GM12864 (cell line): ENCODE measurements around the gene LTO1.

Experiments
- DNase-seq: peaks from one replicate; pipeline ENCODE4 v3.0.0-alpha.2; 2011; ENCODE audit warnings: low read depth
- H3K4me3 ChIP-seq: 2 replicates; pipeline ENCODE4 v1.5.1; 2011; ENCODE audit warnings: mild to moderate bottlenecking, low read depth, low read length, control low read depth
- TF ChIP-seq, protein P1 (sequence below): IDR thresholded peaks from 2 replicates; pipeline ENCODE4 v1.5.1; 2011; ENCODE audit warnings: low read depth, mild to moderate bottlenecking, moderate library complexity, low read length, control low read depth, inconsistent platforms; ENCODE audit errors: missing control alignments

Gene LTO1

DNA sequence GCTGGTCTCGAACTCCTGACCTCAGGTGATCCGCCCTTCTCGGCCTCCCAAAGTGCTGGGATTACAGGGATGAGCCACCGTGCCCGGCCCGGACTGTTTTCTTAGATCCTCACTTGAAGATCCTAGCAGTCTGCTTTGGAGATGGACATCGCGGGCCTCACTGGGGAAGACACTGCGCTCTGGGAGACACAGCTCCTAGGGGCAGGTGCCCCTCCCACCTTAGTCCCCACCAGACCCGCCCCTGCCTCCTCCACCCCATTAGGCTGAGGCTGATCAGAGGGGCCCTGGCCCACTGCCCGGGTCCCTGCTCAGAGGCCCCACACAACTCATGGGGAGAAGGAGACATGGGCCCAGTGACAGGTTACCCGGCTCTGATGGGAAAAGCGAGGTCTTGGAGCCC is 11.3 kb upstream of the LTO1 start:
- TF ChIP-seq, protein P1, sequence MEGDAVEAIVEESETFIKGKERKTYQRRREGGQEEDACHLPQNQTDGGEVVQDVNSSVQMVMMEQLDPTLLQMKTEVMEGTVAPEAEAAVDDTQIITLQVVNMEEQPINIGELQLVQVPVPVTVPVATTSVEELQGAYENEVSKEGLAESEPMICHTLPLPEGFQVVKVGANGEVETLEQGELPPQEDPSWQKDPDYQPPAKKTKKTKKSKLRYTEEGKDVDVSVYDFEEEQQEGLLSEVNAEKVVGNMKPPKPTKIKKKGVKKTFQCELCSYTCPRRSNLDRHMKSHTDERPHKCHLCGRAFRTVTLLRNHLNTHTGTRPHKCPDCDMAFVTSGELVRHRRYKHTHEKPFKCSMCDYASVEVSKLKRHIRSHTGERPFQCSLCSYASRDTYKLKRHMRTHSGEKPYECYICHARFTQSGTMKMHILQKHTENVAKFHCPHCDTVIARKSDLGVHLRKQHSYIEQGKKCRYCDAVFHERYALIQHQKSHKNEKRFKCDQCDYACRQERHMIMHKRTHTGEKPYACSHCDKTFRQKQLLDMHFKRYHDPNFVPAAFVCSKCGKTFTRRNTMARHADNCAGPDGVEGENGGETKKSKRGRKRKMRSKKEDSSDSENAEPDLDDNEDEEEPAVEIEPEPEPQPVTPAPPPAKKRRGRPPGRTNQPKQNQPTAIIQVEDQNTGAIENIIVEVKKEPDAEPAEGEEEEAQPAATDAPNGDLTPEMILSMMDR: no peak
- no peak for DNase-seq
- H3K4me3 ChIP-seq: no peak overlapping the region

DNA sequence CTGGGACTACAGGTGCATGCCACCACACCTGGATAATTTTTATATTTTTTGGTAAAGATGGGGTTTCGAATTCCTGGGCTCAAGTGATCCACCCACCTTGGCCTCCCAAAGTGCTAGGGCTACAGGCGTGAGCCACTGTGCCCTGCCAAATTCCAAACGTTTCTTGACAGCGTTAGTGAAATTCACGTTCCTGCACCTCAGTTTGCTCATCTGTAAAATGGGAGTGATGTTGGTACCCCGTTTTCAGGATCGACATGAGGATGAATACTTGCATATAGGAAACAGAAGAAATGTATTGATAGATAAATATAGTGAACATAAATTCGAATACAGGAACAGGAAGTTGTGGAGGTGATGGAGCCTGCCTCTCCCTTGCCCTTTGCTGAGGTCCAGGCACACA is 10.2 kb upstream of the LTO1 start:
- TF ChIP-seq, protein P1: no peak
- H3K4me3 ChIP-seq: no peak overlapping the region
- no peak for DNase-seq

DNA sequence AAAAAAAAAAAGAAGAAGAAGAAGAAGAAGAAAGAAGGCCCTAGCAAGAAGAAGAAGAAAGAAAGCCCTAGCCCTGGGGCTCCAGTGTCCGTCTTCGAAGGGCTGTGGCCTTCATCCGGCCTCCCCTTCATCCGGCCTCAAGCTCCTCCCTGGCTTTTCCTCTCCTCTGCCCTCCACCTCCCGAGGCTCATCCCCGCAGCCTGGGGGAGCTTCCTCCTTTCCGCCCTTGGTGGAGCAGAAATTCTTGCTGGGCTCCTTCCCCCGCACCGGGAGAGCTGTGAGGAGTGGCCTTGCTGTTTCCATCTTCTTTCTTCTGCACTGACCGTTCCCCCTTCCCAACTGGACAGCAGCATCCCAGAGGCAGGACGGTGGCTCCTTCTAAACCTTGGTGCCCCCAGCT is 9.5 kb upstream of the LTO1 start:
- no peak for DNase-seq
- TF ChIP-seq, protein P1: no peak
- H3K4me3 ChIP-seq: no peak overlapping the region

DNA sequence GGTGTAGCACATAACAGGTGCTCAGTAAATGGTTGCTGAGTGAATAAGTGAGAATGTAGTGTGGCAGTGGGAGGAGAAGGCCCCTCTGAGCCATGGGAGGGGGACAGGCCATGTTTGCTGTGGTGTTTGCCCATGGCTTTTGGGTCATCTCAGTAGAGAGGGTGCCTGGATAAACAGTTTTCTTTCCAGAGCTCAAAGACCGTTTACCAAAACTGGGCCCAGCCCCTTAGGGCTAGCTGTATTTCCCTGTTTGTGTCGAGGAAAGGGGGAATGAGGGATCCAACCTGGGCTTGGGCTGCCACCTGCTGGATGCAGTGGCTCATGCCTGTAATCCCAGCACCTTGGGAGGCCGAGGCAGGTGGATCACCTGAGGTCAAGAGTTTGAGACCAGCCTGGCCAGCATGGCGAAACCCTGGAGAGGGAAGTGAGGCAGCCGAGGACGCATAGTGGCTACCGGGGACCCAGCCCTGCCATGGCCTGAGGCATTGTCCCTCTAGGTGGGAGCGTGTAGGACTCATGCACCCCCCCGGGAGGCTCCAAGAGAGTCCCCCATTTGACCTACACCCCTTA is 8.7 kb upstream of the LTO1 start:
- DNase-seq: no peak
- no peak overlapping the region for H3K4me3 ChIP-seq
- TF ChIP-seq, protein P1: peak; percentile 42

DNA sequence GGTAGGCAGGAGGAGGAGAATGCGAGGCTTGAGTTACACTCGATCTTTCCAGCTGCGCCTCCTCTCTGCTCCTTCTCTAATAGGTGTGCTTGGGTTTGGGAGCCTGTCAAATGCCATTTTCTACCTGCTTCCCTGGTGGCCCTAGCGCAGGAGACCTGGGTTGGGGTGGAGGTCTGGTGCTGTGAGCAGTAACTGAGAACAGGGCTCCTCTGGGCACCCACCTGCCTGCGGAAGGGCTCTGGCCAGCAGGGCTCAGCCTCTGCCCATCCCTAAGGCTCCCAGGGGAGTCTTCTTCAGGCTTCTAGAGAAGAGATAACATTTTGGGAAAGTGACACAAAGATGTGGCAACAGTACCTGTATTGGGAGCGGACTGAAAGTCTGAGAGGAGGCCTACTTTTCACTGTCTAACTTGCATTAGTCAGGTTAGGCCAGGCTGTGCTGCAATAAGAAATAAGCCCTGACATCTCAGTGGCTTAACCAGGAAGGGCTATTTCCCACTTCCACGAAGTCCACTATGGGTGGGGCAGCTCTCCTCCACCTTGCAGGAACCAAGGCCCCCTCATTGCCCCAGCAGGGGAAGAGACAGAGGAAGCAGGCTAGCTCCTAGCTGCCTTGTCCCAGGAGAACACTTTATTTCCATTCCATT is 7.7 kb upstream of the LTO1 start:
- no peak for DNase-seq
- TF ChIP-seq, protein P1: no peak
- H3K4me3 ChIP-seq: no peak overlapping the region

DNA sequence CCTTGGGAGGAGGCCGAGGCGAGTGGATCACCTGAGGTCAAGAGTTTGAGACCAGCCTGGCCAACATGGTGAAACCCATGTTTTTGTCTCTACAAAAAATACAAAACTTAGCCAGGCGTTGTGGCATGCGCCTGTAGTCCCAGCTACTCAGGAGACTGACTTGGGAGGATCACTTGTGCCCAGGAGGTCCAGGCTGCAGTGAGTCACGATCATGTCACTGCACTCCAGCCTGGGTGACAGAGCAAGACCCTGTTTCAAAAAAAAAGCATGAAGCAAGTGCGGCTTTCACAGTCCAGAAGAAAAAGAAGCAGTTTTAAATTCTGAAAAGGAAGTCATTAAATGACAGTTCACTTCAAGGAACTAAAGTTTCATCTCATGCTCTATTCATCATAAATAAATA is 7.1 kb upstream of the LTO1 start:
- no peak overlapping the region for H3K4me3 ChIP-seq
- TF ChIP-seq, protein P1: no peak
- no peak for DNase-seq

DNA sequence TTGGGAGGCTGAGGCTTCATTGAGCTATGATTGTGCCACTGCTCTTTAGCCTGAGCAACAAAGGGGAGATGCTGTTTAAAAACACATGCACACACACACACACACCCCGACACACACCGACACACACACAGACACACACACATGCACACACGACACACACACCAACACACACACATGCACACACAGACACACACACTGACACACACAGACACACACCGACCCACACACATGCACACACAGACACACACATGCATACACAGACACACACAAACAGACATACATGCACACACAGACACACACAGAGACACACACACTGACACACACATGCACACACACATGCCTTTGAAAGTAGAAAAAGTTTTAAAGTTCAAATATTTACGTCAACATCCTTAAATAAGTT is 5.5 kb upstream of the LTO1 start:
- TF ChIP-seq, protein P1: no peak
- H3K4me3 ChIP-seq: no peak overlapping the region
- DNase-seq: no peak
